Smooth muscle cell (in vitro differentiated cells): ENCODE results near the gene SEC16A. TPM values are rescaled to one million over a fixed set of nuclear protein-coding genes. Genes with fewer than 3 reads are reported as not detected.

Experiments used
- DNase-seq: peaks from one replicate; lab custom pipeline; 2025; ENCODE audit not compliant: unreplicated experiment; lab: John Stamatoyannopoulos, UW
- H2AFZ ChIP-seq: fragments of 200-600 bp; sonication (generic); 2 replicates; pipeline ENCODE4 v1.6.0; 2016; ENCODE audit warnings: antibody characterized with exemption, low read depth, mild to moderate bottlenecking
- H3F3A ChIP-seq: fragments of 200-600 bp; sonication (generic); 2 replicates; pipeline ENCODE4 v1.6.0; 2017; ENCODE audit warnings: antibody characterized with exemption, low read depth
- H3K27ac ChIP-seq: fragments of 200-600 bp; sonication (generic); 2 replicates; pipeline ENCODE4 v1.5.1; 2016; ENCODE audit warnings: low read depth, mild to moderate bottlenecking
- H3K27me3 ChIP-seq: fragments of 200-600 bp; sonication (generic); 2 replicates; pipeline ENCODE4 v1.6.1; 2016; ENCODE audit warnings: low read depth, mild to moderate bottlenecking
- H3K36me3 ChIP-seq: fragments of 200-600 bp; sonication (generic); 2 replicates; pipeline ENCODE4 v1.5.1; 2016; ENCODE audit warnings: low read depth
- H3K4me1 ChIP-seq: fragments of 200-600 bp; sonication (generic); 2 replicates; pipeline ENCODE4 v1.5.1; 2016; ENCODE audit warnings: low read depth
- H3K4me2 ChIP-seq: fragments of 200-600 bp; sonication (generic); 2 replicates; pipeline ENCODE4 v1.6.0; 2016; ENCODE audit warnings: mild to moderate bottlenecking
- H3K4me3 ChIP-seq: fragments of 200-600 bp; sonication (generic); 2 replicates; pipeline ENCODE4 v1.5.1; 2016; ENCODE audit warnings: mild to moderate bottlenecking
- H3K79me2 ChIP-seq: fragments of 200-600 bp; sonication (generic); 2 replicates; pipeline ENCODE4 v1.6.0; 2016; ENCODE audit warnings: low read depth, mild to moderate bottlenecking
- H3K9ac ChIP-seq: fragments of 200-600 bp; sonication (generic); 2 replicates; pipeline ENCODE4 v1.6.0; 2016; ENCODE audit warnings: low read depth
- H3K9me3 ChIP-seq: fragments of 200-600 bp; sonication (generic); replicated peaks from 2 replicates; pipeline ENCODE4 v1.5.1; 2016; ENCODE audit warnings: low read depth
- H4K20me1 ChIP-seq: fragments of 200-600 bp; sonication (generic); 2 replicates; pipeline ENCODE4 v1.6.0; 2016; ENCODE audit warnings: low read depth
- CTCF ChIP-seq: fragments of 200-600 bp; sonication (generic); IDR thresholded peaks from 2 replicates; pipeline ENCODE4 v1.5.1; 2017; ENCODE audit warnings: borderline replicate concordance, mild to moderate bottlenecking, antibody characterized with exemption; ENCODE audit not compliant: insufficient read depth, poor library complexity, severe bottlenecking
- WGBS: methylation state at CpG from one replicate; pipeline ENCODE4 v1.1.7; 2016; ENCODE audit warnings: low lambda C conversion rate; 5-methylcytosine and 5-hydroxymethylcytosine counted together
- polyA plus RNA-seq: library from polyadenylated mRNA; unstranded; fragments of >200 nt; fragmentation: Nextera tagmentation; extraction: Ambion mirVana; gene quantifications from 2 replicates; pipeline ENCODE4 v1.2.1, GENCODE V29; 2016
- total RNA-seq: library from RNA; depleted of rRNA; stranded (reverse); fragments of >200 nt; gene quantifications from 2 replicates; pipeline ENCODE4 v1.2.3, GENCODE V29; 2014

The SEC16A gene
- total and polyA plus RNA-seq, 2 experiments from 2014 or later = 45.7 to 56.8 TPM

DNA sequence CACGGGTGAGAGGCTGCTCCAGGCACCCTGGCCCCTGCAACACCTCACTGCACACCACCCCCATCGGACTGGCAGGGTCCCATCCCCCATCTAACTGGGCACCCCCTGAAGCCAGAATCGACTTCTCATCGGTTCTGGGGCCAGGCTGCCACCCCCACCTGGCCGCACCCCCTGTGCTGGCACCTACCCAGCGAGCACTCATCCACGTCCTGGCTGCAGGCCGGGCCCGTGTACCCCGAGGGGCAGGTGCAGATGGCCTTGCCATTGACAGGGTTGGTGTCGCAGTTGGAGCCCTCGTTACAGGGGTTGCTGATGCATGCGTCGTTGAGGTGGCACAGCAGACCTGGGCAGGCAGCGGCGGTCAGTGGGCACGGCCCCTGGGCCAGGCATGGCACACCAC is 35.1 kb upstream of the SEC16A start:
- no peak for DNase-seq
- H3K36me3 ChIP-seq = peaks cover 4% of the 10 kb centered on the region
- no peaks in the 10 kb centered on the region for H3K79me2 ChIP-seq
- no peaks in the 10 kb centered on the region for H3F3A ChIP-seq
- H3K4me3 ChIP-seq = no peak overlapping the region
- no peaks in the 10 kb centered on the region for H3K9me3 ChIP-seq
- no peak overlapping the region for H3K27ac ChIP-seq
- no peak overlapping the region for H3K9ac ChIP-seq
- H3K4me1 ChIP-seq = no peaks in the 10 kb centered on the region
- H2AFZ ChIP-seq = no peak overlapping the region
- WGBS = 97% methylated on average over 16 of the region's 17 CpGs
- peaks cover 34% of the 10 kb centered on the region for H4K20me1 ChIP-seq
- TF ChIP-seq CTCF = no peak
- H3K4me2 ChIP-seq = no peak overlapping the region
- no peaks in the 10 kb centered on the region for H3K27me3 ChIP-seq

GRCh38 chr9:136517012-136517743 is 34.3 kb upstream of the SEC16A start:
- Histone ChIP-seq H3K79me2 (no peaks in the 10 kb centered on the region), H3K4me3 (no peak overlapping the region), H3K9ac (no peak overlapping the region), H3K36me3 (peaks cover 4% of the 10 kb centered on the region), H3K4me1 (no peaks in the 10 kb centered on the region), H4K20me1 (peaks cover 30% of the 10 kb centered on the region), H2AFZ (no peak overlapping the region), H3F3A (no peaks in the 10 kb centered on the region), H3K9me3 (no peaks in the 10 kb centered on the region), H3K27me3 (no peaks in the 10 kb centered on the region), H3K4me2 (no peak overlapping the region), H3K27ac (no peak overlapping the region)
- TF ChIP-seq CTCF = no peak
- WGBS = 95% methylated on average over 27 of the region's 37 CpGs
- DNase-seq = no peak

DNA sequence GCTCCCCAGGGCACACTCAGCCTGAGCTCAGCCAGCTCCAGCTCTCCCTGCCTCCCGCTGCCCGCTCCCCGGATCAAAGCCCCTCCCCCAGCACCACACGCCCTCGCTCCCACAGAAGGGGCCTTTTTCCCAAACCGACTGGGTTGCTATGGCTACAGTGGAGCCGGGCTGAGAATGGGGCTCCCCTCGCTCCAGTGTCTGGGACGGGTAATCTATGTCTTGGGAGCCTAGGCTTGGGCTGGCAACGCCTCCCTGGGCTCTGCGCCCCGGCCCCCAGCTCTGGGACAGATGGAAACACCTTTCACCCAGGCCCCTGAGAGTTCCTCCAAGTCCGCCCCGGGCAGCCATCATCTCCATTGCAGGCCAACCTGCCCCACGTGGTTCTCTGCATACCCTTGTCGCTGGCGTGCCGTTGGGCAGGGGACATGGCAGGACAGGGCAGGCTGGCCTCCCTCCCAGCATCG is 33.4 kb upstream of the SEC16A start:
- TF ChIP-seq CTCF = no peak

GRCh38 chr9:136515276-136515675 is 32.4 kb upstream of the SEC16A start:
- Histone ChIP-seq H3K4me1 (no peaks in the 10 kb centered on the region), H2AFZ (no peak overlapping the region), H3K4me2 (no peak overlapping the region), H3K36me3 (peaks cover 4% of the 10 kb centered on the region), H3K9me3 (no peaks in the 10 kb centered on the region), H3K79me2 (no peaks in the 10 kb centered on the region), H3K27ac (no peak overlapping the region), H3K4me3 (no peak overlapping the region), H3F3A (no peaks in the 10 kb centered on the region), H4K20me1 (peaks cover 14% of the 10 kb centered on the region), H3K27me3 (no peaks in the 10 kb centered on the region), H3K9ac (no peak overlapping the region)
- 97% methylated on average over 28 of the region's 28 CpGs for WGBS
- TF ChIP-seq CTCF = no peak
- DNase-seq = no peak

More for the DNA sequence above, 33.4 kb upstream of the SEC16A start:
- no peak for DNase-seq
- no peak overlapping the region for H3K4me2 ChIP-seq
- no peaks in the 10 kb centered on the region for H3K79me2 ChIP-seq
- no peak overlapping the region for H3K4me3 ChIP-seq
- H4K20me1 ChIP-seq = peaks cover 24% of the 10 kb centered on the region
- H3K4me1 ChIP-seq = no peaks in the 10 kb centered on the region
- peaks cover 4% of the 10 kb centered on the region for H3K36me3 ChIP-seq
- H2AFZ ChIP-seq = no peak overlapping the region
- 95% methylated on average over 14 of the region's 19 CpGs for WGBS
- H3K9me3 ChIP-seq = no peaks in the 10 kb centered on the region
- no peaks in the 10 kb centered on the region for H3K27me3 ChIP-seq
- no peak overlapping the region for H3K9ac ChIP-seq
- H3K27ac ChIP-seq = no peak overlapping the region
- no peaks in the 10 kb centered on the region for H3F3A ChIP-seq
